ENCODE measurements around the gene SH3RF2. TPM values are rescaled to one million over a fixed set of nuclear protein-coding genes. Genes with fewer than 3 reads are reported as not detected.

Gene SH3RF2
- total and polyA plus RNA-seq, 4 donors, result 1.0 to 10.5 (median 4.9) TPM

GRCh38 chr5:145948921-145949320 lies 12.5 kb downstream of the SH3RF2 start:
- no peak overlapping the region for H3K9ac ChIP-seq (ENCODE audit: low read depth in 1 of 2, low read length in 2 of 2)
- H3K36me3 ChIP-seq (ENCODE audit: control insufficient read depth in 4 of 4, insufficient read depth in 3 of 4, low read depth in 1 of 4, low read length in 3 of 4), result no peaks in the 10 kb centered on the region
- H3K27me3 ChIP-seq (ENCODE audit: control insufficient read depth in 4 of 4, insufficient read depth in 4 of 4, low read length in 3 of 4), result no peaks in the 10 kb centered on the region
- H3K27ac ChIP-seq (ENCODE audit: low read depth in 1 of 2, low read length in 2 of 2), result no peak overlapping the region
- DNase-seq (ENCODE audit: low spot score), result no peak
- peaks cover 4 to 44% (median 24%) of the 10 kb centered on the region in 4 donors for H3K4me1 ChIP-seq (ENCODE audit: control insufficient read depth in 4 of 4, insufficient read depth in 4 of 4, low read length in 3 of 4)
- H3K4me3 ChIP-seq (ENCODE audit: low read depth in 1 of 3, low read length in 3 of 3), result no peak overlapping the region
- 93% methylated on average over 6 of the region's 6 CpGs for WGBS
- TF ChIP-seq HNF4G (IDR thresholded peaks at IDR 0.05) (no peak), SP1 (IDR thresholded peaks at IDR 0.05) (no peak), RAD21 (IDR thresholded peaks at IDR 0.05) (no peak), REST (IDR thresholded peaks at IDR 0.05) (no peak), ATF3 (IDR thresholded peaks at IDR 0.05) (no peak), HNF4A (conservative IDR thresholded peaks at IDR 0.05) (no peak), FOXA2 (IDR thresholded peaks at IDR 0.05) (no peak), TAF1 (conservative IDR thresholded peaks at IDR 0.05) (no peak), GABPA (IDR thresholded peaks at IDR 0.05 in 1 of 2, conservative IDR thresholded peaks at IDR 0.05 in 1 of 2) (no peak), RXRA (IDR thresholded peaks at IDR 0.05) (no peak), ZBTB33 (IDR thresholded peaks at IDR 0.05) (no peak), CTCF (IDR thresholded peaks at IDR 0.05; ENCODE audit: low read depth, low read length, missing input control) (no peak), MAX (IDR thresholded peaks at IDR 0.05) (no peak), EGR1 (IDR thresholded peaks at IDR 0.05; ENCODE audit: low read depth in 2 of 2) (no peak)
- no peaks in the 10 kb centered on the region for H3K9me3 ChIP-seq (ENCODE audit: control insufficient read depth in 4 of 4, low read length in 3 of 4)

- no peak overlapping the region for H3K4me3 ChIP-seq (ENCODE audit: low read depth in 1 of 3, low read length in 3 of 3)
- no peak for DNase-seq (ENCODE audit: low spot score)
- no peak for TF ChIP-seq RXRA (IDR thresholded peaks at IDR 0.05)
- no peak overlapping the region for H3K27ac ChIP-seq (ENCODE audit: low read depth in 1 of 2, low read length in 2 of 2)
- no peaks in the 10 kb centered on the region for H3K27me3 ChIP-seq (ENCODE audit: control insufficient read depth in 4 of 4, insufficient read depth in 4 of 4, low read length in 3 of 4)
- peaks cover 4 to 38% (median 20%) of the 10 kb centered on the region in 4 donors for H3K4me1 ChIP-seq (ENCODE audit: control insufficient read depth in 4 of 4, insufficient read depth in 4 of 4, low read length in 3 of 4)
- 86% methylated on average over 2 of the region's 2 CpGs for WGBS
- H3K9me3 ChIP-seq (ENCODE audit: control insufficient read depth in 4 of 4, low read length in 3 of 4), result no peaks in the 10 kb centered on the region
- H3K9ac ChIP-seq (ENCODE audit: low read depth in 1 of 2, low read length in 2 of 2), result no peak overlapping the region
- H3K36me3 ChIP-seq (ENCODE audit: control insufficient read depth in 4 of 4, insufficient read depth in 3 of 4, low read depth in 1 of 4, low read length in 3 of 4), result no peaks in the 10 kb centered on the region
These were observed 13.1 kb downstream of the SH3RF2 start for GRCh38 chr5:145949474-145949873.

Data from liver (tissue), 9 donors.